Spinal cord (tissue), 10 donors: ENCODE results near the gene EAF1. TPM values are rescaled to one million over a fixed set of nuclear protein-coding genes. Genes with fewer than 3 reads are reported as not detected.

Experiments
- DNase-seq, 6 donors: peaks; one replicate each; pipeline versions ENCODE4 v3.0.0 to v3.0.0-alpha.2; 2013 to 2015; ENCODE audit warnings: low spot score in 6 of 6, low read depth in 4 of 6
- H3K27ac ChIP-seq: one replicate; pipeline ENCODE4 v1.5.1; 2013; ENCODE audit warnings: low read depth, low read length, control low read depth
- H3K27me3 ChIP-seq: one replicate; pipeline ENCODE4 v1.6.1; 2013; ENCODE audit warnings: low read length; ENCODE audit not compliant: control insufficient read depth, insufficient read depth
- H3K36me3 ChIP-seq: one replicate; pipeline ENCODE4 v1.6.1; 2013; ENCODE audit warnings: low read length; ENCODE audit not compliant: control insufficient read depth, insufficient read depth
- H3K4me1 ChIP-seq: one replicate; pipeline ENCODE4 v1.6.1; 2013; ENCODE audit warnings: low read length; ENCODE audit not compliant: control insufficient read depth, insufficient read depth
- H3K4me3 ChIP-seq: one replicate; pipeline ENCODE4 v1.5.1; 2013; ENCODE audit warnings: low read depth, low read length, control low read depth
- H3K9me3 ChIP-seq: one replicate; pipeline ENCODE4 v1.6.1; 2013; ENCODE audit warnings: low read length; ENCODE audit not compliant: control insufficient read depth, insufficient read depth
- WGBS: methylation state at CpG from one replicate; pipeline ENCODE4 v1.1.5; 2013; ENCODE audit warnings: missing lambda C conversion rate; ENCODE audit not compliant: insufficient coverage; 5-methylcytosine and 5-hydroxymethylcytosine counted together
- polyA plus RNA-seq, 2 donors: library from polyadenylated mRNA; unstranded; fragments of 120-200 nt; gene quantifications; one replicate each; pipeline ENCODE4 v1.2.1, GENCODE V29; 2013; ENCODE audit not compliant: insufficient read length in 2 of 2
- total RNA-seq, 2 donors: library from RNA; depleted of rRNA in 1 of 2; stranded (reverse); fragments of 120-200 nt in 1 of 2; fragments of >200 nt in 1 of 2; gene quantifications; one replicate each; pipeline versions ENCODE4 v1.2.3 to v1.2.4, GENCODE V29; 2013 to 2014
- donor health status: healthy.

Gene EAF1
- total and polyA plus RNA-seq, 4 donors: 21.6 to 27.0 (median 22.1) TPM

GRCh38 chr3:15449489-15450224, 22.3 kb downstream of the EAF1 start:
- 100% methylated on average over 1 of the region's 3 CpGs for WGBS
- DNase-seq: no peak
- Histone ChIP-seq H3K4me3 (no peak overlapping the region), H3K27ac (no peak overlapping the region), H3K36me3 (peaks cover 38% of the 10 kb centered on the region), H3K27me3 (no peaks in the 10 kb centered on the region), H3K9me3 (no peaks in the 10 kb centered on the region), H3K4me1 (no peaks in the 10 kb centered on the region)

- H3K27ac ChIP-seq: no peak overlapping the region
- H3K36me3 ChIP-seq: peaks cover 42% of the 10 kb centered on the region
- DNase-seq: no peak
Observed at GRCh38 chr3:15450438-15451215, 23.2 kb downstream of the EAF1 start.

GRCh38 chr3:15451216-15452113, 24.1 kb downstream of the EAF1 start:
- Histone ChIP-seq H3K27ac (no peak overlapping the region), H3K36me3 (peaks cover 49% of the 10 kb centered on the region), H3K27me3 (no peaks in the 10 kb centered on the region), H3K4me3 (no peak overlapping the region), H3K9me3 (no peaks in the 10 kb centered on the region), H3K4me1 (no peaks in the 10 kb centered on the region)
- no peak for DNase-seq
- 88% methylated on average over 16 of the region's 18 CpGs for WGBS

More at GRCh38 chr3:15450438-15451215, 23.2 kb downstream of the EAF1 start:
- no peaks in the 10 kb centered on the region for H3K9me3 ChIP-seq
- H3K4me1 ChIP-seq: no peaks in the 10 kb centered on the region
- H3K4me3 ChIP-seq: no peak overlapping the region
- H3K27me3 ChIP-seq: no peaks in the 10 kb centered on the region
- 95% methylated on average over 12 of the region's 12 CpGs for WGBS

- 94% methylated on average over 6 of the region's 9 CpGs for WGBS
- Histone ChIP-seq H3K27ac (no peak overlapping the region), H3K9me3 (no peaks in the 10 kb centered on the region), H3K4me3 (no peak overlapping the region), H3K4me1 (no peaks in the 10 kb centered on the region), H3K36me3 (peaks cover 49% of the 10 kb centered on the region), H3K27me3 (no peaks in the 10 kb centered on the region)
- no peak for DNase-seq
Observed at GRCh38 chr3:15452156-15452555, 24.8 kb downstream of the EAF1 start.

- peaks cover 49% of the 10 kb centered on the region for H3K36me3 ChIP-seq
Observed at GRCh38 chr3:15452961-15453360, 25.6 kb downstream of the EAF1 start.

GRCh38 chr3:15453501-15453900, 26.1 kb downstream of the EAF1 start:
- H3K4me3 ChIP-seq: no peak overlapping the region
- H3K27me3 ChIP-seq: no peaks in the 10 kb centered on the region
- H3K9me3 ChIP-seq: no peaks in the 10 kb centered on the region
- peaks cover 49% of the 10 kb centered on the region for H3K36me3 ChIP-seq
- WGBS: 98% methylated on average over 5 of the region's 8 CpGs
- no peak for DNase-seq
- no peaks in the 10 kb centered on the region for H3K4me1 ChIP-seq
- no peak overlapping the region for H3K27ac ChIP-seq

More at GRCh38 chr3:15452961-15453360, 25.6 kb downstream of the EAF1 start:
- H3K4me1 ChIP-seq: no peaks in the 10 kb centered on the region
- H3K27me3 ChIP-seq: no peaks in the 10 kb centered on the region
- WGBS: 93% methylated on average over 4 of the region's 5 CpGs
- H3K9me3 ChIP-seq: no peaks in the 10 kb centered on the region
- no peak overlapping the region for H3K27ac ChIP-seq
- H3K4me3 ChIP-seq: no peak overlapping the region
- DNase-seq: no peak

- DNase-seq: no peak
- Histone ChIP-seq H3K27ac (no peak overlapping the region), H3K27me3 (no peaks in the 10 kb centered on the region), H3K36me3 (peaks cover 49% of the 10 kb centered on the region), H3K9me3 (no peaks in the 10 kb centered on the region), H3K4me3 (no peak overlapping the region), H3K4me1 (no peaks in the 10 kb centered on the region)
- WGBS: 70% methylated on average over 5 of the region's 9 CpGs
Observed at GRCh38 chr3:15453991-15454625, 26.7 kb downstream of the EAF1 start.

GRCh38 chr3:15454965-15455364, 27.6 kb downstream of the EAF1 start:
- Histone ChIP-seq H3K27ac (no peak overlapping the region), H3K4me3 (no peak overlapping the region), H3K27me3 (no peaks in the 10 kb centered on the region), H3K9me3 (no peaks in the 10 kb centered on the region), H3K4me1 (no peaks in the 10 kb centered on the region), H3K36me3 (peaks cover 43% of the 10 kb centered on the region)
- no peak for DNase-seq

- DNase-seq: no peak
- no peaks in the 10 kb centered on the region for H3K4me1 ChIP-seq
- H3K27me3 ChIP-seq: no peaks in the 10 kb centered on the region
- H3K9me3 ChIP-seq: no peaks in the 10 kb centered on the region
- H3K36me3 ChIP-seq: peaks cover 36% of the 10 kb centered on the region
- 95% methylated on average over 7 of the region's 7 CpGs for WGBS
- H3K27ac ChIP-seq: no peak overlapping the region
- H3K4me3 ChIP-seq: no peak overlapping the region
Observed at GRCh38 chr3:15455756-15456155, 28.4 kb downstream of the EAF1 start.
